GM12878 (cell line): ENCODE results near the gene RNLS. TPM values are rescaled to one million over a fixed set of nuclear protein-coding genes. Genes with fewer than 3 reads are reported as not detected.

Source experiments
- ATAC-seq: fragments of 200-7000 bp; cut with Tn5 transposase; 3 replicates; pipeline ENCODE4 v1.9.1; 2020; ENCODE audit warnings: mild to moderate bottlenecking, moderate library complexity
- BruUV-seq: library from RNA; stranded (reverse); fragments of 400-500 nt; replicated peaks from 2 replicates; lab custom pipeline; 2021; lab: Mats Ljungman, UMichigan
- CTCF ChIA-PET: fragments of 300-600 bp; sonication (Branson Sonifier 250); formaldehyde crosslinking; extraction: SDS; loops from one replicate; lab custom pipeline; 2021; ENCODE audit warnings: inconsistent platforms; lab: Yijun Ruan, JAX
- POLR2A ChIA-PET: fragments of 350-600 bp; formaldehyde crosslinking; extraction: SDS; loops from one replicate; lab custom pipeline; 2021; ENCODE audit warnings: inconsistent platforms; lab: Charles Lee
- RAD21 ChIA-PET: fragments of 300-600 bp; sonication (Branson Sonifier 250); formaldehyde crosslinking; loops from one replicate; lab custom pipeline; 2023; ENCODE audit warnings: antibody characterized with exemption; ENCODE audit not compliant: unreplicated experiment; lab: Charles Lee
- SMC1A ChIA-PET: fragments of 300-600 bp; sonication (Branson Sonifier 250); formaldehyde crosslinking; loops from one replicate; lab custom pipeline; 2023; ENCODE audit not compliant: unreplicated experiment, uncharacterized antibody; lab: Charles Lee
- DNase-seq: peaks from one replicate; pipeline ENCODE4 v3.0.0-alpha.2; 2011; ENCODE audit warnings: low read depth, low spot score
- FAIRE-seq: peaks from 3 replicates; lab custom pipeline; 2011; peaks lifted over from hg19 to GRCh38; lab: Jason Lieb, UNC
- H2AFZ ChIP-seq: 2 replicates; pipeline ENCODE4 v1.6.0; 2011; ENCODE audit warnings: low read depth, low read length, control low read depth; ENCODE audit not compliant: control insufficient read depth
- H3K27ac ChIP-seq: 2 replicates; pipeline ENCODE4 v1.5.1; 2011; ENCODE audit warnings: control low read depth; ENCODE audit not compliant: control insufficient read depth, insufficient read depth
- H3K27me3 ChIP-seq, 2 experiments: replicated peaks in 1 of 2; 2 replicates each; pipeline versions ENCODE4 v1.6.0 to v1.6.1; 2011; ENCODE audit warnings: low read length in 1 of 2; ENCODE audit not compliant: control insufficient read depth in 2 of 2, insufficient read depth in 2 of 2
- H3K36me3 ChIP-seq, 2 experiments: 2 replicates each; pipeline ENCODE4 v1.5.1; 2011; ENCODE audit warnings: low read length in 1 of 2; ENCODE audit not compliant: control insufficient read depth in 2 of 2, insufficient read depth in 2 of 2
- H3K4me1 ChIP-seq: 2 replicates; pipeline ENCODE4 v1.6.1; 2011; ENCODE audit warnings: mild to moderate bottlenecking, low read length, moderate library complexity, mixed read lengths; ENCODE audit not compliant: control insufficient read depth, insufficient read depth
- H3K4me2 ChIP-seq: 2 replicates; pipeline ENCODE4 v1.6.0; 2011; ENCODE audit warnings: control low read depth; ENCODE audit not compliant: control insufficient read depth, insufficient read depth
- H3K4me3 ChIP-seq: fragments of 200-600 bp; sonication (generic); 2 replicates; pipeline ENCODE4 v1.5.1; 2016
- H3K79me2 ChIP-seq: 2 replicates; pipeline ENCODE4 v1.6.0; 2011; ENCODE audit warnings: low read length; ENCODE audit not compliant: control insufficient read depth, insufficient read depth
- H3K9ac ChIP-seq: 2 replicates; pipeline ENCODE4 v1.8.0; 2011; ENCODE audit warnings: low read length, control low read depth, mixed read lengths; ENCODE audit not compliant: control insufficient read depth, insufficient read depth
- H3K9me3 ChIP-seq: replicated peaks from 3 replicates; pipeline ENCODE4 v1.5.1; 2011; ENCODE audit warnings: mild to moderate bottlenecking, low read length; ENCODE audit not compliant: control insufficient read depth, insufficient read depth
- H4K20me1 ChIP-seq: 2 replicates; pipeline ENCODE4 v1.6.0; 2011; ENCODE audit not compliant: control insufficient read depth, insufficient read depth
- E4F1 ChIP-seq: fragments of 450-650 bp; IDR thresholded peaks from 2 replicates; pipeline ENCODE4 v1.6.1; 2018; ENCODE audit warnings: borderline replicate concordance, mild to moderate bottlenecking; ENCODE audit not compliant: partially characterized antibody
- FOXM1 ChIP-seq: IDR thresholded peaks from 2 replicates; pipeline ENCODE4 v1.6.1; 2012; ENCODE audit warnings: low read depth, mild to moderate bottlenecking, inconsistent platforms, low read length, moderate library complexity
- GABPA ChIP-seq: IDR thresholded peaks from 2 replicates; pipeline ENCODE4 v1.6.1; 2014; ENCODE audit warnings: antibody characterized with exemption, low read depth, mild to moderate bottlenecking, inconsistent platforms
- HDGF ChIP-seq: fragments of 450-650 bp; IDR thresholded peaks from 2 replicates; pipeline ENCODE4 v1.6.1; 2016; ENCODE audit warnings: antibody characterized with exemption
- JUND ChIP-seq: IDR thresholded peaks from 2 replicates; pipeline ENCODE4 v1.6.1; 2012; ENCODE audit warnings: low read depth, mild to moderate bottlenecking, low read length, improper control_type of control experiment, moderate library complexity
- MAX ChIP-seq: IDR thresholded peaks from 2 replicates; pipeline ENCODE4 v1.6.1; 2012; ENCODE audit warnings: low read depth, low read length, improper control_type of control experiment
- MTA3 ChIP-seq: IDR thresholded peaks from 2 replicates; pipeline ENCODE4 v1.6.1; 2012; ENCODE audit warnings: low read length, inconsistent platforms, borderline replicate concordance
- NFIC ChIP-seq: IDR thresholded peaks from 2 replicates; pipeline ENCODE4 v1.6.1; 2012; ENCODE audit warnings: low read depth, mild to moderate bottlenecking, inconsistent platforms, low read length, moderate library complexity
- NFXL1 ChIP-seq: fragments of 450-650 bp; IDR thresholded peaks from 2 replicates; pipeline ENCODE4 v1.6.1; 2017; ENCODE audit warnings: antibody characterized with exemption, mild to moderate bottlenecking, borderline replicate concordance
- SMAD1 ChIP-seq: fragments of 450-650 bp; IDR thresholded peaks from 2 replicates; pipeline ENCODE4 v1.6.1; 2018; ENCODE audit warnings: mild to moderate bottlenecking, low read depth; ENCODE audit not compliant: partially characterized antibody
- SMAD5 ChIP-seq: IDR thresholded peaks from 2 replicates; pipeline ENCODE4 v1.6.1; 2016; ENCODE audit warnings: antibody characterized with exemption, low read depth
- SMARCA5 ChIP-seq: fragments of 450-650 bp; IDR thresholded peaks from 2 replicates; pipeline ENCODE4 v1.6.1; 2017; ENCODE audit warnings: mild to moderate bottlenecking
- TCF7 ChIP-seq: IDR thresholded peaks from 2 replicates; pipeline ENCODE4 v1.6.1; 2014; ENCODE audit warnings: antibody characterized with exemption, borderline replicate concordance
- ZNF24 ChIP-seq: fragments of 450-650 bp; IDR thresholded peaks from 2 replicates; pipeline ENCODE4 v1.6.1; 2017; ENCODE audit warnings: antibody characterized with exemption, mild to moderate bottlenecking
- WGBS: methylation state at CpG from one replicate; pipeline ENCODE4 v1.1.6; 2016; ENCODE audit warnings: low lambda C conversion rate; ENCODE audit not compliant: insufficient replicate concordance, insufficient coverage; ENCODE audit errors: missing lambda C conversion rate; 5-methylcytosine and 5-hydroxymethylcytosine counted together
- in situ Hi-C: fragments of 300-500 bp; cut with MboI; formaldehyde crosslinking; loops from 9 replicates; pipeline ENCODE4 v1.14.3; 2018; ENCODE audit warnings: mixed read lengths
- intact Hi-C: fragments of 100-400 bp; cut with micrococcal nuclease; formaldehyde crosslinking; loops from one replicate; pipeline ENCODE4 v1.14.2; 2022; ENCODE audit not compliant: unreplicated experiment
- polyA plus RNA-seq, 11 experiments: library from polyadenylated mRNA; depleted of rRNA in 4 of 11; unstranded in 6 of 11; stranded (reverse) in 5 of 11; fragments of >200 nt; fragmentation: Nextera tagmentation in 4 of 11; fragmentation: Illumina TruSeq in 1 of 11; extraction: Ambion mirVana in 4 of 11; extraction: Trizol in 1 of 11; gene quantifications; 1 replicate in 1 of 11; 2 replicates in 10 of 11; pipeline versions ENCODE4 v1.2.1 to v1.2.3, GENCODE V29; 2011 to 2016; ENCODE audit warnings: inconsistent platforms in 2 of 11, missing spikeins in 2 of 11, low read depth in 1 of 11
- total RNA-seq, 4 experiments: library from RNA; depleted of rRNA in 3 of 4; stranded (reverse); fragments of >200 nt in 3 of 4; fragmentation: Illumina TruSeq in 1 of 4; extraction: Trizol in 1 of 4; gene quantifications; 2 replicates each; pipeline versions ENCODE4 v1.2.1 to v1.2.3, GENCODE V29; 2013 to 2021
- TF ChIP-seq, protein P1 (sequence below): fragments of 150-350 bp; IDR thresholded peaks from 2 replicates; pipeline ENCODE4 v1.6.1; 2014; ENCODE audit warnings: mild to moderate bottlenecking, low read depth, low read length
- TF ChIP-seq, protein P2 (sequence below): fragments of 450-650 bp; IDR thresholded peaks from 2 replicates; pipeline ENCODE4 v1.6.1; 2017; ENCODE audit warnings: mild to moderate bottlenecking

The RNLS gene
- total and polyA plus RNA-seq, 10 of the 15 experiments (the other 5 are each of a cell fraction or from before 2014, with no cell fraction given): 3.4 to 6.7 (median 4.6) TPM

GRCh38 chr10:88523739-88524400, 59.2 kb downstream of the RNLS start:
- Histone ChIP-seq H4K20me1 (no peaks in the 10 kb centered on the region), H3K4me3 (no peak overlapping the region), H3K27me3 (no peaks in the 10 kb centered on the region), H2AFZ (no peak overlapping the region), H3K79me2 (no peaks in the 10 kb centered on the region), H3K36me3 (no peaks in the 10 kb centered on the region), H3K27ac (no peak overlapping the region), H3K4me2 (no peak overlapping the region), H3K9ac (no peak overlapping the region), H3K4me1 (no peaks in the 10 kb centered on the region), H3K9me3 (no peaks in the 10 kb centered on the region)
- BruUV-seq: no TSS peak
- intact Hi-C loops: no loop called here
- in situ Hi-C loops: no loop called here
- DNase-seq: no peak
- RAD21 ChIA-PET: no interaction called here
- WGBS: 84% methylated on average over 6 of the region's 6 CpGs
- CTCF ChIA-PET: interaction anchor here (1.0 to 1.4 kb wide), 4 partner anchors 10 to 29 kb away, joined by 3 to 5 read pairs (median 4); no protein-coding TSS in a partner anchor
- peak; percentile 59 for FAIRE-seq
- no peak for ATAC-seq
- SMC1A ChIA-PET: interaction anchor here (1.2 to 1.7 kb wide), 3 partner anchors 16 to 342 kb away, joined by 3 to 5 read pairs (median 3); no protein-coding TSS in a partner anchor
- POLR2A ChIA-PET: no interaction called here
- TF ChIP-seq SMARCA5: no peak
- no peak for TF ChIP-seq JUND
- no peak for TF ChIP-seq MTA3
- no peak for TF ChIP-seq E4F1
- TF ChIP-seq, protein P1, sequence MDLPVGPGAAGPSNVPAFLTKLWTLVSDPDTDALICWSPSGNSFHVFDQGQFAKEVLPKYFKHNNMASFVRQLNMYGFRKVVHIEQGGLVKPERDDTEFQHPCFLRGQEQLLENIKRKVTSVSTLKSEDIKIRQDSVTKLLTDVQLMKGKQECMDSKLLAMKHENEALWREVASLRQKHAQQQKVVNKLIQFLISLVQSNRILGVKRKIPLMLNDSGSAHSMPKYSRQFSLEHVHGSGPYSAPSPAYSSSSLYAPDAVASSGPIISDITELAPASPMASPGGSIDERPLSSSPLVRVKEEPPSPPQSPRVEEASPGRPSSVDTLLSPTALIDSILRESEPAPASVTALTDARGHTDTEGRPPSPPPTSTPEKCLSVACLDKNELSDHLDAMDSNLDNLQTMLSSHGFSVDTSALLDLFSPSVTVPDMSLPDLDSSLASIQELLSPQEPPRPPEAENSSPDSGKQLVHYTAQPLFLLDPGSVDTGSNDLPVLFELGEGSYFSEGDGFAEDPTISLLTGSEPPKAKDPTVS: no peak
- no peak for TF ChIP-seq SMAD5
- TF ChIP-seq HDGF: no peak
- no peak for TF ChIP-seq TCF7
- TF ChIP-seq ZNF24: no peak
- TF ChIP-seq, protein P2, sequence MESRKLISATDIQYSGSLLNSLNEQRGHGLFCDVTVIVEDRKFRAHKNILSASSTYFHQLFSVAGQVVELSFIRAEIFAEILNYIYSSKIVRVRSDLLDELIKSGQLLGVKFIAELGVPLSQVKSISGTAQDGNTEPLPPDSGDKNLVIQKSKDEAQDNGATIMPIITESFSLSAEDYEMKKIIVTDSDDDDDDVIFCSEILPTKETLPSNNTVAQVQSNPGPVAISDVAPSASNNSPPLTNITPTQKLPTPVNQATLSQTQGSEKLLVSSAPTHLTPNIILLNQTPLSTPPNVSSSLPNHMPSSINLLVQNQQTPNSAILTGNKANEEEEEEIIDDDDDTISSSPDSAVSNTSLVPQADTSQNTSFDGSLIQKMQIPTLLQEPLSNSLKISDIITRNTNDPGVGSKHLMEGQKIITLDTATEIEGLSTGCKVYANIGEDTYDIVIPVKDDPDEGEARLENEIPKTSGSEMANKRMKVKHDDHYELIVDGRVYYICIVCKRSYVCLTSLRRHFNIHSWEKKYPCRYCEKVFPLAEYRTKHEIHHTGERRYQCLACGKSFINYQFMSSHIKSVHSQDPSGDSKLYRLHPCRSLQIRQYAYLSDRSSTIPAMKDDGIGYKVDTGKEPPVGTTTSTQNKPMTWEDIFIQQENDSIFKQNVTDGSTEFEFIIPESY: no peak
- no peak for TF ChIP-seq NFXL1
- TF ChIP-seq SMAD1: no peak
- no peak for TF ChIP-seq NFIC
- TF ChIP-seq MAX: no peak
- no peak for TF ChIP-seq GABPA
- no peak for TF ChIP-seq FOXM1
